ENCODE measurements around the gene GPR179.
"Not testable (repeated sequence)": the region's sequence is repeated elsewhere in the genome, so short reads cannot be mapped to it uniquely, and the experiment has no call there.

DNA sequence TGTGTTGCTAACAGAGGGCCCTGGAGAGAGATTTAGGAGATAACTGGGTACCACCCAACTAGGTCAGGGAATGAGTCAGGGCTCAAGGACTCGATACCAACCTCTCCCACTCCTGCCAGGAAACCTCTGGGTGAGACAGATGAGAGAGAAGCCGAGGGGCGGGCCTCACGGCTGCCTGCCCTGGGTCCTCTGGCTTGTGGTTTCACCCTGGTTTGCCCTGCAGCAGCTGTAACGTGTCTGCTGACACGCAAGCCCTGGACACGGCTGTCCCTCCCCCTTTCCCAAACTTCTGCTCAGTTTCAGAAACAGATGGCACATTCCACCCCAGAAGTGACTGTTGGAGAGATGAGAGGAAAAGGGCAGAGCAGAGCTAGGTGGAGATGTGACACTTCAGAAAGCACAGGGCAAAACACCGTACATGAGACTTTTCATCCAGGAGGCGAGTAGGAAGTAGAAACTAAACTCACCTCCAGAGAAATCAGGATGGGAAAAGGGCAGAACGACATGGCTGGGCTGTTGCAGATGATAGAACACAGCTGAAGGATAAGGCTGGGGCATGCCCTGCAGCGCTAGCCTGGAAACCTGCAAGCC, 57.2 kb downstream of the GPR179 start:
- not testable (repeated sequence) for TF ChIP-seq POLR2AphosphoS5 (IDR thresholded peaks at IDR 0.05; ENCODE audit: insufficient read depth, low read depth, low read length); CTCF (IDR thresholded peaks at IDR 0.05; ENCODE audit: extremely low read depth in 1 of 2, insufficient read depth in 1 of 2, low read depth in 1 of 2, low read length in 2 of 2); POLR2A (IDR thresholded peaks at IDR 0.05; ENCODE audit: low read depth, low read length); EZH2 (IDR thresholded peaks at IDR 0.05; ENCODE audit: borderline replicate concordance, low read depth, low read length, severe bottlenecking)

All from endothelial cell of umbilical vein (primary cell).